ENCODE data around the gene MARCHF7. TPM values are rescaled to one million over a fixed set of nuclear protein-coding genes. Genes with fewer than 3 reads are reported as not detected.
"Not testable (repeated sequence)": the region's sequence is repeated elsewhere in the genome, so short reads cannot be mapped to it uniquely, and the experiment has no call there.

Gene MARCHF7
- polyA plus RNA-seq, 5 donors, result 120 to 209 (median 181) TPM

DNA sequence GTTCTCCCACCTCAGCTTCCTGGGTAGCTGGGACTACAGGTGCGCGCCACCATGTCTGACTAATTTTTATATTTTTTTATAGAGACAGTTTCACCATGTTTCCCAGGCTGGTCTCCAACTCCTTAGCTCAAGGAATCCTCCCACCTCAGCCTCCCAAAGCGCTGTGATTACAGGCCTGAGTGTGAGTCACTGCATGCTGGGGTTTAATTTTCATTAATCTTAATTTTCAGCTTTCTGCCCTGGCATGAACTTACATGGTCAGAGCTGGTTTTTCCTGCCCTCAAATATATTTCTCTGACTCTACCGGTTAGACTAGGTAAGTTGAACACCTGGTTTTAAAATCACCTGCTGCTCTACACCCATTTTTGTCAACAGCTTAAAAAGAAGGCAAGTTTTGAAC, 3.1 kb downstream of the MARCHF7 start:
- no peak for DNase-seq

DNA sequence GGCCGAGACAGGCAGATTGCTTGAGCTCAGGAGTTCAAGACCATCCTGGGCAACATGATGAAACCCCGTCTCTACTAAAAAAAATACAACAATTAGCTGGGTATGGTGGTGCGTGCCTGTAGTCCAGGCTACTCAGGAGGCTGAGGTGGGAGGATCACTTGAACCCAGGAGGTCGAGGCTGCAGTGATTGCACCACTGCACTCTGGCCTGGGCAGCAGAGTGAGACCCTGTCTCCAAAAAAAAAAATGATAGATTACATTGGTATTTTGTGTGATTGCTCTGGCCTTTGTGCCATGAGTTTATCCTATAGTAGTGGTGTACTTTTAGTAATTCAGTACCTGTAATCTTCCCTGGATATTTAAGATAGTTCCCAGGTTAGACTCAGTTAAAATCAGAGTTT, 4.1 kb downstream of the MARCHF7 start:
- not testable (repeated sequence) for DNase-seq

DNA sequence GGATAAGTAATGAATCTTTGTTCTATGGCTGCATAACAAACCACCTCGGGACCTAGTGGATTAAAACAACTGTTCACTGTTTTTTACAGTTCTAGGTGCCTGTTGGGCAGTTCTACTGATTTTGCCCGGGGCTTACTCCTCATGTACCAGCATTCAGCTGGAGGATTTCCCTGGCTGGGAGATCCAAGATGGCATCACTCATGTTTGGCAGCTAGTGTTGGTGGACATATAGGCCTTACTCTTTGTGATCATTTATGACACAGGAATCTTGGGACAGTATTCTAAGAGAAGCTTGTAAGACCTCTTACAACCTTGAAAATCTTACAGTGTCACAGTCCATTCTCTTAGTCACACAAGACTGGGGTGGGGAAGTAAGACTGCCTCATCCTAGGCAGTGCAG, 4.6 kb downstream of the MARCHF7 start:
- no peak for DNase-seq

DNA sequence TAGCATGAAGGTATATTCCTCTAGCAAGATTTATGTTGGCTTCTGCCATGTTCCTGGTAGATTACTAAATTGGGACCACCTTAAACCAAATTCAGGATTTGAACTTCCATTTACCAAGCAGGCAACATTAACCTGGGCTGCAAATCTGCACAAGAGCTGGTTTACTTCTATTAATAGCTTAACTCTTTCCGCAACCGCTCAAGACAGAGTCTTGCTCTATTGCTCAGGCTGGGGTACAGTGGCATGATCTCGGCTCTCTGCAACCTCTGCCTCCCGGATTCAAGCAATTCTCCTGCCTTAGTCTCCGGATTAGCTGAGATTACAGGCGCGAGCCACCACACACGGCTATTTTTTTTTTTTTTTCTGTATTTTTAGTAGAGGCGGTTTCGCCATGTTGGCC, 8.4 kb downstream of the MARCHF7 start:
- DNase-seq, result no peak

DNA sequence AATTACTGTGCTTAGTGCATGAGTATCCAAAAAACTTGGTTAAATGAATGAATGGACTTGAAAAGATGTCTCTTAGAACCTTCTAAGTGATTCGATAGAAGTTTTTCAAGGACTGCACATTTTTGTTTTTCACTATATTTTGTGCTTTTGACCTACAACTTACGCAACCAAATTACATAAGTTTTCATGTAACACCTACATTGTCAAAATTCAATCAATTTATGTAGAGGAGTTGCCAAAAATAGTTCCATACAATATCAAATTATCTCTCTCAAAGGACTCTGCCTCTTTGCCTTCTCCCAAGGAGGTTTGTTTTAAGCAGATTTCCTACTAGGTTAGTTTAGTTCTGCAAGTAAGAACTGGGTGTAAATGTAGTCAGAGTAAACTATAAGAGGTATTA, 10.3 kb downstream of the MARCHF7 start:
- DNase-seq, result no peak

DNA sequence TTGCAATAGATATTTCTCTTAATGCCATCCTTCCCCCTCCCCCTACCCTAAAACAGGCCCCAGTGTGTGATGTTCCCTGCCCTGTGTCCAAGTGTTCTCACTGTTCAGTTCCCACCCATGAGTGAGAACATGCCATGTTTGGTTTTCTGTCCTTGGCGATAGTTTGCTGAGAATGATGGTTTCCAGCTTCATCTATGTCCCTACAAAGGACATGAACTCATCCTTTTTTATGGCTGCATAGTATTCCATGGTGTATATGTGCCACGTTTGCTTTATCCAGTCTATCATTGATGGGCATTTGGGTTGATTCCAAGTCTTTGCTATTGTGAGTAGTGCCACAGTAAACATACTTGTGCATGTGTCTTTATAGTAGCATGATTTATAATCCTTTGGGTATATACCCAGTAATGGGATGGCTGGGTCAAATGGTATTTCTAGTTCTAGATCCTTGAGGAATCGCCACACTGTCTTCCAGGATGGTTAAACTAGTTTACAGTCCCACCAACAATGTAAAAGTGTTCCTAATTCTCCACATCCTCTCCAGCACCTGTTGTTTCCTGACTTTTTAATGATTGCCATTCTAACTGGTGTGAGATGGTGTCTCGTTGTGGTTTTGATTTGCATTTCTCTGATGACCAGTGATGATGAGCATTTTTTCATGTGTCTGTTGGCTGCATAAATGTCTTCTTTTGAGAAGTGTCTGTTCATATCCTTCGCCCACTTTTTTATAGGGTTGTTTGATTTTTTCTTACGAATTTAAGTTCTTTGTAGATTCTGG, 12.7 kb downstream of the MARCHF7 start:
- DNase-seq, result not testable (repeated sequence)

DNA sequence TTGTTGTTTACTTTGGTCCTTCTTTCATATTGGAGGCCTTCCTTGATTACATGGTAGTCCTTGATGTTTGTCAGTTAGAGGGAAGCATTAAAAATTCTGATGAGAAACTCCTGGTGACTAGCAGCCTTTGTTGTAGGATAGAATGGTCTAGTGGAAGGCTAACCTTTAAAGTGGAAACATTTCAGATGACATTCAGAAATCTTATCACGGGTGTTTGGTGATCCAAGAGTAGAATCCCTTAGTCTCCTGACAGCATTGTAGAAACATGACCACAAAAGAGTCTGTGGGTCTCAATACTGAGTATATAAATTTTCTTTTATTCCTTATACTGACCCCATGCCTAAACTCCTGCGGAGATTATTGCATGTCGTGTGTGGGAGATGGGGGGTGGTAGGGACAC, 13.4 kb downstream of the MARCHF7 start:
- DNase-seq, result no peak

DNA sequence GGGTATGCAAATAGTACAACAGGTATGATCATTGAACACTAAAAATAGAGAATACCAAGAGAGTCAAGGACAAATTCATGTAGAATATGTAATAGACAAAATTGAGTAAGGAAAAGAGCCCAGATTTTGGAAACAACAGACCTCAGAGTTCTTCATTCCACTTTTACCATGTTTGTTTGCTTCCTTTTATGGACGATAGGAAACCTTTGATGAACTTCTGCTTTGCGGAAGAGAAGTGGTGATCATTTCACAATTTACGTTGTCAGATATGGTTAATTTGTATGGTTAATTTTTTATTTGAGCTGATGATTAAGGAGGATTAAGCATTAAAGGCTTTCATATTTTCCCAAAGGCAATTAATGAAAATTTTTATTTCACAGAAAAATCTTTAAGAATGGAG, 16.3 kb downstream of the MARCHF7 start:
- DNase-seq, result no peak

DNA sequence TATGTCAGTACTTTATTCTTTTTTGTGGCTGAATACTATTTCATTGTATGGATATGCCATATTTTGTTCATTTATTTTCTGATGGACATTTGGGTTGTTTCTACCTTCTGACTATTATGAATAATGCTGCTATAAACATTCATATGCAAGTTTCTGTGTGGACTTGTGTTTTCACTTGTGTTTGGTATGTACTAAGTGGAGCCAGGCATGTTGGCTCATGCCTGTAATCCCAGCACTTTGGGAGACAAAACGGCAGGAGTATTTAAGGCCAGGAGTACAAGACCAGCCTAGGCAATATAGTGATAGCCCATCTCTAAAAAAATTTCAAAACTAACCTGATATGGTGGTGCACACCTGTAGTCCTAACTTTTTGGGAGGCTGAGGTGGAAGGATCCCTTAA, 23.3 kb downstream of the MARCHF7 start:
- DNase-seq, result no peak

DNA sequence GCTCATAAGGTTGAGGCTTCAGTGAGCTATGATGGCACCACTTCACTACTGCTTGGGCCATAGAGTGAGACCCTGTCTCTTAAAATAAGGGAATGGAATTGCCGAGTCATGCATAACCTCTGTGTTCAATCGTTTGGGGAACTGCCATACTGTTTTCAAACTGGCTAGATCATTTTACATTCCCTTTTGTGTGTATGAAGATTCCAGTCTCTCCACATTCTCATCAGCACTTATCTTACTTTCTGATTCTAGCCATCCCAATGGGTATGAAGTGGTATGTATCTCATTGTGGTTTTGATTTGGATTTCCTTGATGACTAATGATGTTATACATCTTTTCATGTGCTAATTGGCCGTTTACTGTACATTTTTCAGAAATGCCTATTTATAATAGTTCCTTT, 23.7 kb downstream of the MARCHF7 start:
- no peak for DNase-seq

DNA sequence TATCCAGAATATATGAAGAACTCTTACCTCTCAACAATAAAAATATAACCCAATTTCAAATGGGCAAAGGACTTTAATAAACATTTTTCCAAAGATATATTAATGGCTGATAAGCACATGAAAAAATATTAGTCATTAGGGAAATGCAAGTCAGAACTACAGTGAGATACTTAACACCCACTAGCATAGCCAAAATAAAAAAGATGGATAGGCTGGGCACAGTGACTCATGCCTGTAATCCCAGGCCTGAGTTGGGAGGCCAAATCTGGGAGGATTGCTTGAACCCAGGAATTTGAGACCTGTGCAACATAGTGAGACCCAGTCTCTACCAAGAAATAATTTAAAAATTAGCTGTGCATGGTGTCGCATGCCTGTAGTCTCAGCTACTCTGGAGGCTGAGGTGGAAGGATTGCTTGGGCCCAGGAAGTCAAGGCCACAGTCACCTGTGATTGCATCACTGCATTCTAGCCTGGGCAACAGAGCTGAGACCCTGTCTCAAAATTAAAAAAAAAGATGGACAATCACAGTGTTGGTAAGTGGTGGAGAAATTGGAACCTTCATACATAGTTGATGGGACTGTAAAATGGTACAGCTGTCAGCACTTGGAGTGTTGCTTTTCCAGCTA, 25.1 kb downstream of the MARCHF7 start:
- DNase-seq, result no peak

DNA sequence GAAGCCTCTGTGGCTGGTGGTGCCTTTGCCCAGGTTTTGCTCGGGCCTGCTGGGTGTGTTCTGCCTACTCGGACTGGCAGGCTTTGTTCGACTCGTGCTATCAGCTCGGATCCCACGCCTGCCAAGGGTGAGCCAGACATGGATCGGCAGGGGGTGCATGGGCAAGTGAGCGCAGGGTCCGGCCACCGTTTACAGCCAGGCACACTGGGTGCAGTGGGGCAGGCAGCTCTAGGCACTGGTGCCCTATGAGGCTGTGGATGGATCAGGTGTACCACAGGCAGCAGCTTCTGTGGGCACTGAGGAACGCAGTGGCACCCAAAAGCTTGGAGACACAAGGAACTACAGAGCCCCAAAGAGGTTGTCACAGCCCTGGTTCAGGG, 25.6 kb downstream of the MARCHF7 start:
- DNase-seq, result no peak

DNA sequence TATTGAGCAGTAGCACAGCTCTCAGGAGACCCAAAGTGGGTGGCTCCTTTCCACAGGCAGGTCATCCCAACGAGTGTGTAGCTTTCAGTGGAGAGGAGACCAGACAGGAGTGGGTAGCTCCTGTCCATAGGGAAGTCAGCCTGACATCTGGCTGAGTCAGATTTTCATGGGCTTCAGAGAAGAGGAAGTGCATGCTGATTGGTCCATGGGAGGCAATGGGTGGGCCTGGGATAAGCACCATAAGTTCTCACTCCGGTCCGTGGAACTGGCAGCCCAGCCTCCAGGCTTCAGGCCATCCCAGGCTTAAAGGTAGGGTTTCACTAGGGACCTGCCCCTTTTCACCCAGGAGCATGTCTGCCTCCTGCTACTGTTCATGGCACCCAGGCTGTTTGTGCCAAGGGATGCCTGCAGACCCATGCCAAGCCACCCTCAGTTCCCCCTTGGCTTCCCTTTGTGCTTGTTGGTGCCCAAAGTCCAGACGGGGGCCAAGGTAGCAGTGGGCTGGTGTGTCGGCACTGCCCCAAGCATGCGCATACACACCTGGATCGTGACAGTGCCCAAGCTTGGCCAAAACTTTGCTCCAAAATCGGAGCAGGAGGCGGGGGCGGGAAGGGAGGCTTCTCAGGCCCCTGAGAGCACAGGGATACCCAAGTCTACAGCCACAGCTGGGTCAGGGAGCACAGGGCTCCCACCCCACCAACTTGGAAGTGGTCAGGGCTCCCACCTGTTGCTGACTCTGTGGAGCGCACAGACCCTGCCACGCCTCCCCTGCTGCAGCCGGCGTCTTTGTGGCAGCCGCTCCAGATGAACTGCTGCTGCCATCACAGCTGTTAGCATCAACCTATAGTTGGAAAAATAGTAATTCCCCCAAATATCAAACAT, 26.4 kb downstream of the MARCHF7 start:
- no peak for DNase-seq

DNA sequence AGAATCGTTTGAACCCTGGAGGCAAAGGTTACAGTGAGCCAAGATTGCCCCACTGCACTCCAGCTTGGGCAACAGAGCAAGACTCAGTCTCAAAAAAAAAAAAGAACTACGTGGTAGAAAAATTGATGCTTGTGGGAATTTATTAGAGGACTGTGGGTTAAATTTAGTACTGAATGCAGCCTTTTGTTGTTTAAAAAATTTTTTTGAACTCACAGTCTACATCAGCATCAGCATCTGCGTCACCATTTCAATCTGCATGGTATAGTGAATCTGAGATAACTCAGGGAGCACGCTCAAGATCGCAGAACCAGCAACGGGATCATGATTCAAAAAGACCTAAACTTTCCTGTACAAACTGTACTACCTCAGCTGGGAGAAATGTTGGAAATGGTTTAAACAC, 30.5 kb downstream of the MARCHF7 start:
- no peak for DNase-seq

DNA sequence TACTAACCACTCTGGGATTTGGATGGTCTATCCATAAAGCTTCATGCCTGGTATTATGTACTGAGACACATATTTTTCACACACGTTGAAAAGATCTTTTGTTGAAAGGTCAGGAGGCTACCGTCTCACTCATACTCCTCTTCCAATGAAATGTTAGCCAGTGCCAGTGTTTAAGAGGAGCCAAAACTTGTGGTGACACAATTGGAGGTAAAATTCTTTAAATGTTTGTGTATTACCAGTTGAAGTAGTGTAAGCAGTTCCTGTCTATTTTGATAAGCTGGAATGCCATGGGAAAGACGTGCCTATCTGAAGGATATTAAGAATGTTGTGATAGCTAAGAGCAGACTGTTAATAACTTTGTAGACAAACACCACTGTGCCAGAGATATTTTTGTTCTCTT, 32.1 kb downstream of the MARCHF7 start:
- DNase-seq, result no peak

DNA sequence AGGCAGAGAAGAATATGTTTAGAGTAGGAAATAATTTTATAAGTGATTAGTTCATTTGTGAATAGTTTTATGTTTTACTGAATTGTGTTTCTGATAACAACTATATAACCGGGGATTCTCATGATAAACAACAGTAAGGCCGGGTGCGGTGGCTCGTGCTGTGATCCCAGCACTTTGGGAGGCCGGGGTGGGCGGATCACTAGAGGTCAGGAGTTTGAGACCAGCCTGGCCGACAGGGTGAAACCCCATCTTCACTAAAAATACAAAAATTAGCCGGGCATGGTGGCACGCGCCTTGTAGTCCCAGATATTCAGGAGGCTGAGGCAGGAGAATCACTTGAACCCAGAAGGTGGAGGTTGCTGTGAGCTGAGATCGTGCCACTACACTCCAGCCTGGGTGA, 32.9 kb downstream of the MARCHF7 start:
- not testable (repeated sequence) for DNase-seq

DNA sequence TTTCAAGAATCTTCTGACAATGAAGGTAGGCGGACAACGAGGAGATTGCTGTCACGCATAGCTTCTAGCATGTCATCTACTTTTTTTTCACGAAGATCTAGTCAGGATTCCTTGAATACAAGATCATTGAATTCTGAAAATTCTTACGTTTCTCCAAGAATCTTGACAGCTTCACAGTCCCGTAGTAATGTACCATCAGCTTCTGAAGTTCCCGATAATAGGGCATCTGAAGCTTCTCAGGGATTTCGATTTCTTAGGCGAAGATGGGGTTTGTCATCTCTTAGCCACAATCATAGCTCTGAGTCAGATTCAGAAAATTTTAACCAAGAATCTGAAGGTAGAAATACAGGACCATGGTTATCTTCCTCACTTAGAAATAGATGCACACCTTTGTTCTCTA, 35.8 kb downstream of the MARCHF7 start:
- DNase-seq, result no peak

DNA sequence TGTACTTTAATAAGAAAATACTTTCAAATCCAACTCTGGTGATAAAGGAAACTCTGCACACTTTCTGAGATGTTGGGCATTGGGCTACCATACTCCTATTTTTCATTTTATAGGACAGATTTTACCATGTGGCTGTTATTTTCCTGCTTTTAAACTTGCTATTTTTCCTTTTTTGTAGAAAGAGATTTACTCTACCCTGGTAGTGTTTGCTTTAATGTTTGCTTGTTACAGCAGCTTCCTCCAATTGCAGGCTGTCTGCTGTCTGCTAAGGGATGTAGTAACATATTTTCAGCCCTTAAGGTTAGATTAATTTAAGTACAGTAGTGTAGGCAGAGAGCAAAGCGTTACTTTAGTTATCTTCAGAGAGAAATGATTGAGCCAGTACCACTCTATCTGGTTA, 38.6 kb downstream of the MARCHF7 start:
- DNase-seq, result no peak

DNA sequence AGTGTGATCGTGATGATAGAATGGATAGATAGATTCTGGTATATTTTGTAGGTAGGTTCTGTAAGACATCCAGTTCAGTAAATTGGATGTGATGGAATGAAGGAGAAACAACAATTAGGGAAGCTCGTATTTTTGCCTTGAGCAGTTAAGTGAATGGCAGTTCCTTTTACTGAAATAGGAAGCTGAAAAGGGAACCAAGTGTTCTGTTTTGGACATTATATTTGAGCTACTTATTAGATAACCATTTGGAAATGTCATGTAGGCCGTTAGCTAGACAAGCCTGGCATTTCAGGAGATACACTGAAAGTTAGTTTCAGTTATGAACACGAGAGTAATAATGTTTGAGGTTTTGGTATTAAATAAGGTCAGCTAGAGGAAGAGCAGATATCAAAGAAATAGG, 41.5 kb downstream of the MARCHF7 start:
- DNase-seq, result no peak

DNA sequence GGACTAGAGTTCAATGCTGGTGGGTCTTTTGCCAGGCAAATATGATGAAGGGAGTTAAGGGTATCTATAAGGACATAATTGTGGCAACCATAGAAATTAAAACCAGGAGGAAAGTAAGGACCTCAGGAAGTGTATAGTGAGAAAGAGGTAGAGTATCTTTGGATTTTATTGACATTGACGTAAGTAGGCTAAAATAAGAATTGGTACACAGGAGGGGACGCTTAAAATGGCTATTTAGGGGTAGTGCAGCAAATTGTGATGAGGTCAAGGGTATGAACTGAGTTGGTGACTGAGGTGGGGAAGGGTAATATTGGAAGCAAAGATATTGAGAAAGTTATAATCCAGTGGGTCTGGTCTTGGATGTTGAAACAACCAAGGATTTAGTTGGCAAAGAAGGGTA, 42.7 kb downstream of the MARCHF7 start:
- no peak for DNase-seq

DNA sequence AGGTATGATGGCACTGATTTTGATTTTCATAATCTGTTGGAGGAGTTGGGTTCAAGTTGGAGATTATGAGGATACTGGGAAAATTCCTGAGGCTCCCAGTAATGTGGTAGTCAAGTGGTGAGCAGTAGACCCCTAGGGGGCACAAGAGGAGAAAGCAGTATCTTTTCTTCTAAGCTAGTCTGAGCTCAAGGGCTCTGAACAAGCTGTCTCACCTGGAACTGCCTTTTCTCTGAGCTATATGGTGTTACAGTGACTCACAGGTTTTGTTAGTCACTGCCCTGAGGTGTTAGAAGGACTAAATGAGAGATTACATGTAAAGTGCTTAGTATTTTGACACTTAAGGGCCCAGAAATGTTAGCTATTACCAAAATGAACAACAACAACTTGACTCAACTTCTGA, 43.5 kb downstream of the MARCHF7 start:
- no peak for DNase-seq

DNA sequence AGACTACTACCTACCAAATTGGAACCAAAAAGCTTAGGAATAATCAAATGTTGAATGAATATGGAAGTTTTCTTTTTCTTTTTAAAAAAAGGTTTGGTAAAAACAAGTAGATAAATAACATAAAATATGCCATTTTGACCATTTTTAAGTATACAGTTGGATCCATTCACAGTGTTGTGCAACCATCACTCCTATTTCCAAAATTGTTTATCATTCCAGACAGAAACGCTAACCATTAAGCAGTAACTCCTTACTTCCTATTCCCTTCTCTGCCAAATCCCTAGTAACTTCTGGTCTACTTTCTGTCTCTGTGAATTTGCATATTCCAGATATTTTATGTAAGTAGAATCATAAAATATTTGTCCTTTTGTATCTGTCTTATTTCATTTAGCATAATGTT, 45.9 kb downstream of the MARCHF7 start:
- no peak for DNase-seq

DNA sequence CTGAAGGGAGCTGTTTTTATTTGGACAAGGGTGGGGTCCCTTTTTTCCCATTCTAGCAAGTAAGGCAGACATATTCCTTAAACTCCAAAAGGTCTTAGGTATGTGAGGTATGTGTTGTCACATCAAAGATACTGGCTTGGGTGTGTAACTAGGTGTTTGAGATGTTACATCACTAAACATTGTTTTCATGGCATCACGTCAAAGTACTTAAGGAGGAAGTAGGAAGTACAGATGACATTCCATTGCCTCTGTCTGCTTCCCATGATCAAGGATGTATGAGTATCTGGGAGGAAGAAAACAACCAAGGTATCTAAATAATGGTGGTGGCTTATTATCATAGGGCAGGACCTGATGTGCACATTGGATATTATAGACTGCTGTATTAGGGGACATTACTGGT, 46.4 kb downstream of the MARCHF7 start:
- no peak for DNase-seq
